IMR-90 (cell line): ENCODE data around the gene ADAMTS3. TPM values are rescaled to one million over a fixed set of nuclear protein-coding genes. Genes with fewer than 3 reads are reported as not detected.
A peak's percentile ranks its signal among the peaks of the same experiment; 100 is the strongest.

Source experiments
- ATAC-seq: fragments of 200-7000 bp; cut with Tn5 transposase; 2 replicates; pipeline ENCODE4 v1.9.1; 2020; ENCODE audit warnings: low read depth, mild to moderate bottlenecking, moderate library complexity
- BruUV-seq: library from RNA; stranded (reverse); fragments of 400-500 nt; replicated peaks from 2 replicates; lab custom pipeline; 2021; lab: Mats Ljungman, UMichigan
- CTCF ChIA-PET: fragments of 300-600 bp; formaldehyde crosslinking; extraction: SDS; loops from one replicate; lab custom pipeline; 2021; ENCODE audit warnings: antibody characterized with exemption; lab: Yijun Ruan, JAX
- POLR2A ChIA-PET: fragments of 300-600 bp; sonication (Branson Sonifier 250); formaldehyde crosslinking; loops from one replicate; lab custom pipeline; 2022; ENCODE audit warnings: antibody characterized with exemption; ENCODE audit not compliant: unreplicated experiment; lab: Charles Lee
- DNase-seq: peaks from one replicate; pipeline ENCODE4 v3.0.0; 2013
- H2AFZ ChIP-seq: replicated peaks from 2 replicates; pipeline ENCODE3; 2013; ENCODE audit warnings: low read length, mild to moderate bottlenecking; ENCODE audit not compliant: poor library complexity
- H2AK5ac ChIP-seq: 2 replicates; pipeline ENCODE4 v1.6.1; 2013; ENCODE audit warnings: low read depth, low read length, inconsistent platforms
- H2AK9ac ChIP-seq: replicated peaks from 2 replicates; pipeline ENCODE3; 2013; ENCODE audit warnings: mild to moderate bottlenecking, low read depth, low read length, moderate library complexity; ENCODE audit not compliant: poor library complexity
- H2BK120ac ChIP-seq: 2 replicates; pipeline ENCODE4 v1.6.1; 2013; ENCODE audit warnings: low read depth, low read length, inconsistent platforms
- H2BK15ac ChIP-seq: 3 replicates; pipeline ENCODE4 v1.6.1; 2013; ENCODE audit warnings: low read depth, low read length, inconsistent platforms
- H2BK20ac ChIP-seq: 2 replicates; pipeline ENCODE4 v1.6.1; 2013; ENCODE audit warnings: low read depth, mild to moderate bottlenecking, inconsistent platforms, low read length, moderate library complexity
- H2BK5ac ChIP-seq: 2 replicates; pipeline ENCODE4 v1.6.1; 2013; ENCODE audit warnings: mild to moderate bottlenecking, low read depth, low read length, inconsistent platforms; ENCODE audit not compliant: poor library complexity, severe bottlenecking
- H3K14ac ChIP-seq: replicated peaks from 2 replicates; pipeline ENCODE4 v1.6.1; 2013; ENCODE audit warnings: low read depth, low read length, inconsistent platforms
- H3K18ac ChIP-seq: 2 replicates; pipeline ENCODE4 v1.6.1; 2013; ENCODE audit warnings: low read depth, low read length, control low read depth
- H3K23ac ChIP-seq: 2 replicates; pipeline ENCODE4 v1.6.1; 2013; ENCODE audit warnings: low read depth, low read length, inconsistent platforms
- H3K27ac ChIP-seq: 2 replicates; pipeline ENCODE4 v1.5.1; 2013; ENCODE audit warnings: mild to moderate bottlenecking, control low read depth, low read length; ENCODE audit not compliant: insufficient read depth
- H3K27me3 ChIP-seq: 2 replicates; pipeline ENCODE4 v1.6.1; 2013; ENCODE audit warnings: low read length; ENCODE audit not compliant: control insufficient read depth, insufficient read depth
- H3K36me3 ChIP-seq: 2 replicates; pipeline ENCODE4 v1.6.1; 2013; ENCODE audit warnings: low read length, mixed read lengths; ENCODE audit not compliant: control insufficient read depth, insufficient read depth
- H3K4ac ChIP-seq: 2 replicates; pipeline ENCODE4 v1.6.1; 2013; ENCODE audit warnings: low read depth, low read length, inconsistent platforms
- H3K4me1 ChIP-seq: 2 replicates; pipeline ENCODE4 v1.6.1; 2013; ENCODE audit warnings: low read length, mixed read lengths; ENCODE audit not compliant: control insufficient read depth, insufficient read depth
- H3K4me2 ChIP-seq: 2 replicates; pipeline ENCODE4 v1.6.1; 2013; ENCODE audit warnings: low read depth, mild to moderate bottlenecking, control low read depth, low read length, moderate library complexity
- H3K4me3 ChIP-seq: 2 replicates; pipeline ENCODE4 v1.5.1; 2013; ENCODE audit warnings: low read depth, mild to moderate bottlenecking, control low read depth, low read length, moderate library complexity; ENCODE audit not compliant: insufficient read depth
- H3K56ac ChIP-seq: 2 replicates; pipeline ENCODE4 v1.6.1; 2013; ENCODE audit warnings: low read length, inconsistent platforms; ENCODE audit not compliant: insufficient read depth; ENCODE audit errors: extremely low read depth
- H3K79me1 ChIP-seq, 2 experiments: 2 replicates each; pipeline ENCODE4 v1.6.1; 2013; ENCODE audit warnings: low read length in 2 of 2, inconsistent platforms in 1 of 2, low read depth in 1 of 2
- H3K9ac ChIP-seq: 2 replicates; pipeline ENCODE4 v1.6.1; 2013; ENCODE audit warnings: low read depth, low read length, control low read depth
- H3K9me1 ChIP-seq: 2 replicates; pipeline ENCODE4 v1.6.1; 2013; ENCODE audit warnings: low read length, inconsistent platforms; ENCODE audit not compliant: insufficient read depth
- H3K9me3 ChIP-seq: 2 replicates; pipeline ENCODE4 v1.6.1; 2013; ENCODE audit warnings: low read length; ENCODE audit not compliant: control insufficient read depth, insufficient read depth
- H4K20me1 ChIP-seq: 2 replicates; pipeline ENCODE4 v1.6.1; 2013; ENCODE audit warnings: low read length, inconsistent platforms; ENCODE audit not compliant: insufficient read depth
- H4K5ac ChIP-seq: 2 replicates; pipeline ENCODE4 v1.6.1; 2013; ENCODE audit warnings: mild to moderate bottlenecking, low read depth, low read length, control low read depth
- H4K8ac ChIP-seq, 2 experiments: 2 replicates each; pipeline ENCODE4 v1.6.1; 2013; ENCODE audit warnings: low read depth in 2 of 2, low read length in 2 of 2, control low read depth in 1 of 2, inconsistent platforms in 1 of 2
- H4K91ac ChIP-seq: 2 replicates; pipeline ENCODE4 v1.6.1; 2013; ENCODE audit warnings: low read depth, low read length, inconsistent platforms; ENCODE audit not compliant: insufficient read depth
- RAD21 ChIP-seq: IDR thresholded peaks from 2 replicates; pipeline ENCODE4 v1.6.1; 2012; ENCODE audit warnings: low read length, improper control_type of control experiment
- WGBS, 2 experiments: methylation state at CpG; one replicate each; pipeline versions ENCODE4 v1.1.5 to v1.1.7; 2013; ENCODE audit warnings: missing lambda C conversion rate in 2 of 2; ENCODE audit not compliant: insufficient read length in 1 of 2; ENCODE audit errors: extremely low coverage in 2 of 2; 5-methylcytosine and 5-hydroxymethylcytosine counted together
- dilution Hi-C: fragments of 300-500 bp; cut with HindIII; formaldehyde crosslinking; loops from one replicate; pipeline ENCODE4 v1.14.3; 2018; ENCODE audit warnings: low sequenced_read_pairs; ENCODE audit not compliant: unreplicated experiment
- in situ Hi-C: fragments of 300-500 bp; cut with MboI; formaldehyde crosslinking; loops from 3 replicates; pipeline ENCODE4 v1.14.3; 2019; ENCODE audit warnings: low sequenced_read_pairs, inconsistent platforms, mixed read lengths
- intact Hi-C: fragments of 100-400 bp; cut with micrococcal nuclease; formaldehyde crosslinking; loops from 2 replicates; pipeline ENCODE4 v1.10.0; 2022
- polyA plus RNA-seq, 3 experiments: library from polyadenylated mRNA; depleted of rRNA; stranded (reverse); fragments of >200 nt; gene quantifications; 2 replicates each; pipeline ENCODE4 v1.2.3, GENCODE V29; 2012; ENCODE audit warnings: low replicate concordance in 1 of 3
- total RNA-seq: library from RNA; depleted of rRNA; stranded (reverse); fragments of >200 nt; gene quantifications from 2 replicates; pipeline ENCODE4 v1.2.3, GENCODE V29; 2012
- TF ChIP-seq, protein P1 (sequence below): conservative IDR thresholded peaks from 2 replicates; pipeline ENCODE4 v1.5.1; 2012; ENCODE audit warnings: mild to moderate bottlenecking, low read depth, low read length, improper control_type of control experiment

ADAMTS3 gene
- total and polyA plus RNA-seq, 2 of the 4 experiments (the other 2 are of a cell fraction), result 0.68 to 2.9 TPM

DNA sequence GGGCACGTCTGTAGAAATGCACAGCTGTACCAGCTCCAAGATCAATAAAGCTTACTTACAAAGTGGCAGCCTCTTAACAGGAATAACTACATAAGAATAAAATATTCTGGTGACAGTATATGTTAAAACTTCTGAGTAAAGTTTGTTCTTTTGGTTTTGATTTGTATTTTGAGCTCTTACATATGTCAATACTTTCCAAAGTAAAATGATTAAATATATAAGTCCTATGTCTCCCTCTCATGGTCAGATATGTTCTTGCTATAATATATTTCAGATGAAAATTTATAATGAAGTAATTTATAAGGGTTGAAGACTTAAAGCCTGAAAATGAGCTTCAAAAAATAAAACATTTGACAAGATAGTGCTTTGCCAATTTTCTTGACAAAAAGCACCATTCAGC lies 282.8 kb downstream of the ADAMTS3 start:
- Histone ChIP-seq H4K5ac (no peak overlapping the region), H4K91ac (no peak overlapping the region), H3K4me2 (no peak overlapping the region), H3K4me3 (no peak overlapping the region), H3K14ac (no peak overlapping the region), H2BK20ac (no peak overlapping the region), H3K23ac (no peak overlapping the region), H2AFZ (no peak overlapping the region), H2BK15ac (no peak overlapping the region), H2AK5ac (no peak overlapping the region), H4K20me1 (no peaks in the 10 kb centered on the region), H3K27me3 (no peaks in the 10 kb centered on the region), H3K56ac (no peak overlapping the region), H4K8ac (no peak overlapping the region), H2BK120ac (no peak overlapping the region), H3K9me1 (no peaks in the 10 kb centered on the region), H3K27ac (no peak overlapping the region), H2AK9ac (no peak overlapping the region), H3K79me1 (no peaks in the 10 kb centered on the region), H3K9me3 (no peaks in the 10 kb centered on the region), H3K4ac (no peak overlapping the region), H3K4me1 (no peaks in the 10 kb centered on the region), H3K18ac (no peak overlapping the region), H2BK5ac (no peak overlapping the region), H3K9ac (no peak overlapping the region), H3K36me3 (no peaks in the 10 kb centered on the region)
- DNase-seq, result peak; percentile 12
- POLR2A ChIA-PET, result no interaction called here
- in situ Hi-C loops (no loop called here), dilution Hi-C loops (no loop called here), intact Hi-C loops (loop anchor here (2.0 kb wide), 1 partner anchor 553 kb away; no protein-coding TSS in a partner anchor)
- peak; percentile 46; the same call in 1 of the 2 replicates for ATAC-seq
- BruUV-seq, result no TSS peak
- CTCF ChIA-PET, result interaction anchor here (0.8 to 1.1 kb wide), 3 partner anchors 16 to 26 kb away, joined by 3 read pairs; no protein-coding TSS in a partner anchor
- WGBS, 2 experiments, result no CpG with 5 or more reads among the region's 1 CpG
- TF ChIP-seq, protein P1, sequence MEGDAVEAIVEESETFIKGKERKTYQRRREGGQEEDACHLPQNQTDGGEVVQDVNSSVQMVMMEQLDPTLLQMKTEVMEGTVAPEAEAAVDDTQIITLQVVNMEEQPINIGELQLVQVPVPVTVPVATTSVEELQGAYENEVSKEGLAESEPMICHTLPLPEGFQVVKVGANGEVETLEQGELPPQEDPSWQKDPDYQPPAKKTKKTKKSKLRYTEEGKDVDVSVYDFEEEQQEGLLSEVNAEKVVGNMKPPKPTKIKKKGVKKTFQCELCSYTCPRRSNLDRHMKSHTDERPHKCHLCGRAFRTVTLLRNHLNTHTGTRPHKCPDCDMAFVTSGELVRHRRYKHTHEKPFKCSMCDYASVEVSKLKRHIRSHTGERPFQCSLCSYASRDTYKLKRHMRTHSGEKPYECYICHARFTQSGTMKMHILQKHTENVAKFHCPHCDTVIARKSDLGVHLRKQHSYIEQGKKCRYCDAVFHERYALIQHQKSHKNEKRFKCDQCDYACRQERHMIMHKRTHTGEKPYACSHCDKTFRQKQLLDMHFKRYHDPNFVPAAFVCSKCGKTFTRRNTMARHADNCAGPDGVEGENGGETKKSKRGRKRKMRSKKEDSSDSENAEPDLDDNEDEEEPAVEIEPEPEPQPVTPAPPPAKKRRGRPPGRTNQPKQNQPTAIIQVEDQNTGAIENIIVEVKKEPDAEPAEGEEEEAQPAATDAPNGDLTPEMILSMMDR, result peak; percentile 27
- TF ChIP-seq RAD21, result no peak
